GM19351 (cell line): ENCODE measurements around the gene XRCC4.
"Not testable (repeated sequence)": the region's sequence is repeated elsewhere in the genome, so short reads cannot be mapped to it uniquely, and the experiment has no call there.

Experiments
- ATAC-seq: cut with Tn5 transposase; IDR thresholded peaks from one replicate; pipeline ENCODE4 v1.9.1; 2021; ENCODE audit warnings: mild to moderate bottlenecking, moderate library complexity; ENCODE audit not compliant: unreplicated experiment

XRCC4 gene

GRCh38 chr5:83253720-83254119 lies 176.4 kb downstream of the XRCC4 start:
- ATAC-seq: no peak

- no peak for ATAC-seq
Observed at GRCh38 chr5:83255268-83255667, 177.9 kb downstream of the XRCC4 start.

GRCh38 chr5:83256091-83256780 lies 178.9 kb downstream of the XRCC4 start:
- no peak for ATAC-seq

- not testable (repeated sequence) for ATAC-seq
Observed at GRCh38 chr5:83257684-83258083, 180.3 kb downstream of the XRCC4 start.

GRCh38 chr5:83265318-83265717 lies 188.0 kb downstream of the XRCC4 start:
- ATAC-seq: no peak

- no peak for ATAC-seq
Observed at GRCh38 chr5:83270311-83270710, 193.0 kb downstream of the XRCC4 start.

GRCh38 chr5:83277154-83277553 lies 199.8 kb downstream of the XRCC4 start:
- no peak for ATAC-seq

GRCh38 chr5:83277953-83278352 lies 200.6 kb downstream of the XRCC4 start:
- ATAC-seq: no peak

- ATAC-seq: no peak
Observed at GRCh38 chr5:83281176-83281575, 203.8 kb downstream of the XRCC4 start.

GRCh38 chr5:83281658-83282057 lies 204.3 kb downstream of the XRCC4 start:
- ATAC-seq: no peak

- no peak for ATAC-seq
Observed at GRCh38 chr5:83283761-83284160, 206.4 kb downstream of the XRCC4 start.

- ATAC-seq: peak; percentile 44
Observed at GRCh38 chr5:83285661-83286398, 208.5 kb downstream of the XRCC4 start.

GRCh38 chr5:83294246-83294645 lies 216.9 kb downstream of the XRCC4 start:
- ATAC-seq: no peak

GRCh38 chr5:83299353-83299752 lies 222.0 kb downstream of the XRCC4 start:
- no peak for ATAC-seq

GRCh38 chr5:83306572-83307241 lies 229.4 kb downstream of the XRCC4 start:
- peak; percentile 99 for ATAC-seq

- no peak for ATAC-seq
Observed at GRCh38 chr5:83312663-83313062, 235.3 kb downstream of the XRCC4 start.

GRCh38 chr5:83313436-83313835 lies 236.1 kb downstream of the XRCC4 start:
- ATAC-seq: no peak

- ATAC-seq: no peak
Observed at GRCh38 chr5:83321483-83322055, 244.2 kb downstream of the XRCC4 start.

- no peak for ATAC-seq
Observed at GRCh38 chr5:83322273-83322924, 245.1 kb downstream of the XRCC4 start.

GRCh38 chr5:83323557-83324180 lies 246.3 kb downstream of the XRCC4 start:
- no peak for ATAC-seq

- ATAC-seq: no peak
Observed at GRCh38 chr5:83331842-83332241, 254.5 kb downstream of the XRCC4 start.
